Spleen (tissue), 7 donors: ENCODE data around the gene MAP2K5.

Experiments
- CTCF ChIP-seq, 11 experiments: fragments of 200-600 bp in 7 of 11; fragments of 450-650 bp in 4 of 11; sonication (generic) in 4 of 11; IDR thresholded peaks in 8 of 11; conservative IDR thresholded peaks in 3 of 11; 1 replicate in 7 of 11; 2 replicates in 4 of 11; pipeline versions ENCODE4 v1.4.0 to v1.8.0; 2016 to 2021; ENCODE audit warnings: antibody characterized with exemption in 11 of 11, inconsistent platforms in 4 of 11, mild to moderate bottlenecking in 1 of 11
- POLR2A ChIP-seq, 3 donors: fragments of 450-650 bp; IDR thresholded peaks; one replicate each; pipeline ENCODE4 v1.5.1; 2017; ENCODE audit warnings: antibody characterized with exemption in 3 of 3, mild to moderate bottlenecking in 1 of 3
- POLR2AphosphoS5 ChIP-seq, 3 donors: sonication (generic); formaldehyde crosslinking; IDR thresholded peaks; one replicate each; pipeline ENCODE4 v1.5.1; 2017; ENCODE audit warnings: antibody characterized with exemption in 3 of 3
- donor health status: DM: no; HTN: no; CAD: no; lungs with moderate emphysema.
- donor health status: DM: no; HTN: no; CAD: no.
- donor health status: DM: no; HTN: no; CAD: no.

GRCh38 chr15:67607329-67607728, 64.8 kb downstream of the MAP2K5 start:
- TF ChIP-seq POLR2A (IDR thresholded peaks at IDR 0.05): no peak
- TF ChIP-seq CTCF (IDR thresholded peaks at IDR 0.05 in 8 of 11, conservative IDR thresholded peaks at IDR 0.05 in 3 of 11): no peak
- TF ChIP-seq POLR2AphosphoS5 (IDR thresholded peaks at IDR 0.05): no peak
